ENCODE measurements around the gene ELMO3. TPM values are rescaled to one million over a fixed set of nuclear protein-coding genes. Genes with fewer than 3 reads are reported as not detected.

Gene ELMO3
- total RNA-seq, 6 donors from 2014 or later, result 17.4 to 26.2 (median 24.4) TPM

DNA sequence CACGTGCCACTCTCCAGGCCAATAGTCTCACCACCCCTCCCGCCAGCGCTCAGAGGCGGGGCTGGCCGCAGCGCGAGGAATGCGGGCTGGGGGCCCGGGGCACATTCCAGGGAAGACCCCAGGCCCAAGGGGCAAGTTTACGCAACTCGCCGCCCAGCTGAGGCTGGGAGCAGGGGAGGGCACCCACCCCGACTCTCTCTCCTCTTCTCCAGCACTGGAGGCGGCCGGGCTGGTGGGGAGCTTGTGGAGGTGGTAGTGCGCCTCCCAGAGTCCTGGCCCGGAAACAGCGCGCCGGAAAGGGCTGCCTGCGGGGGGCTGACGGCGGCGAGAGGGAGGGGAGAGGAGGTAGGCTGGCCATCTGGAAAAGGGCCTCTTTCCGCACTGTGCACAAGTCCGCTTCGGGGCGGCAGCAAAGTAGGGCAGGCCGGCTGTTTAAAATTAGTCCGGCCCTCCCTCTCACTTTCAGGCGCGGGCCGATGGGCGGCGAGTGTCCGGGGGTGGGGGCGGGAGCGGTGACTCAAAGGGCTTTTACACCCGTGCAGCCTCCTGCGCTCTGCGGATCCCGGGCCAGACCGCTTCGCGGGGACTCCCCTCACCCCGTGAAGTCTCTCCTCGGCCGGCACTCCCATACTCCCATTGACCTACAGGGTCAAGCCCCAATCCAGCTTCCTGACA lies 47.3 kb downstream of the ELMO3 start:
- DNase-seq (peak; percentile 79 to 93), ATAC-seq (ENCODE audit: low FRiP score in 2 of 2) (peak; percentile 68 to 72)
- WGBS, 2 donors, result 0 to 4% methylated on average over 8 to 34 of the region's 48 CpGs
- TF ChIP-seq POLR2A (IDR thresholded peaks at IDR 0.05) (peak in 2 of 4 donors; percentile 42 to 44), POLR2AphosphoS5 (IDR thresholded peaks at IDR 0.05) (peak; percentile 24 to 67), EP300 (IDR thresholded peaks at IDR 0.05) (no peak)
- TF ChIP-seq, protein P1, sequence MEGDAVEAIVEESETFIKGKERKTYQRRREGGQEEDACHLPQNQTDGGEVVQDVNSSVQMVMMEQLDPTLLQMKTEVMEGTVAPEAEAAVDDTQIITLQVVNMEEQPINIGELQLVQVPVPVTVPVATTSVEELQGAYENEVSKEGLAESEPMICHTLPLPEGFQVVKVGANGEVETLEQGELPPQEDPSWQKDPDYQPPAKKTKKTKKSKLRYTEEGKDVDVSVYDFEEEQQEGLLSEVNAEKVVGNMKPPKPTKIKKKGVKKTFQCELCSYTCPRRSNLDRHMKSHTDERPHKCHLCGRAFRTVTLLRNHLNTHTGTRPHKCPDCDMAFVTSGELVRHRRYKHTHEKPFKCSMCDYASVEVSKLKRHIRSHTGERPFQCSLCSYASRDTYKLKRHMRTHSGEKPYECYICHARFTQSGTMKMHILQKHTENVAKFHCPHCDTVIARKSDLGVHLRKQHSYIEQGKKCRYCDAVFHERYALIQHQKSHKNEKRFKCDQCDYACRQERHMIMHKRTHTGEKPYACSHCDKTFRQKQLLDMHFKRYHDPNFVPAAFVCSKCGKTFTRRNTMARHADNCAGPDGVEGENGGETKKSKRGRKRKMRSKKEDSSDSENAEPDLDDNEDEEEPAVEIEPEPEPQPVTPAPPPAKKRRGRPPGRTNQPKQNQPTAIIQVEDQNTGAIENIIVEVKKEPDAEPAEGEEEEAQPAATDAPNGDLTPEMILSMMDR (IDR thresholded peaks at IDR 0.05), result peak in 5 of 6 experiments; percentile 21 to 52 (median 33)
- peak overlapping the region; percentile 60 to 99 (median 94) for H3K4me3 ChIP-seq
- peaks cover 63 to 71% (median 66%) of the 10 kb centered on the region in 4 donors for H3K4me1 ChIP-seq
- no peaks in the 10 kb centered on the region for H3K9me3 ChIP-seq
- no peaks in the 10 kb centered on the region for H3K36me3 ChIP-seq
- peaks cover 0 to 6% (median 3%) of the 10 kb centered on the region in 4 donors for H3K27me3 ChIP-seq
- peak overlapping the region; percentile 93 to 96 (median 95) for H3K27ac ChIP-seq

DNA sequence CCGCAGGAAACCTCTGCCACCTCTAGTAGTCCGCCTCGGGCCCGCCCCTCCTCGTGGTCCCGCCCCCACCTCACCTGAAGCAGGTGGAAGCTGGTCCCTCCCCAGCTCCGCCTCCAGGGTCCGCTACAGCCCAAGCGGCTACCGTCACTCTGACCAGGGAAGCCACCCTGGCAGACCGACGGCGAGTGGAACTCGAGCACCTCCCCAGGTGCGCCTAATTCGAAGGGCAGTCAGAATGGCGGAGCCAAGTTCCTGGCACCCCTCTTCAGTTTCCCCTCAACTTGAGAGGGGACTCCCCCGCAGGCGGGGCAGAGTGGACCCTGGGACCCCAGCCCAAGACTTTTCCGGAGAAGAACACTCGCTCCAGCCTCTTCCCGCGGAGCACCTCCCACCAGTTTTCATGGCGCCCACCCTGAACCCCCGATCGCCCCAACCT lies 47.8 kb downstream of the ELMO3 start:
- Histone ChIP-seq H3K27me3 (peaks cover 0 to 6% (median 3%) of the 10 kb centered on the region in 4 donors), H3K27ac (peak overlapping the region; percentile 93 to 96 (median 95)), H3K4me3 (peak overlapping the region; percentile 60 to 99 (median 94)), H3K9me3 (no peaks in the 10 kb centered on the region), H3K4me1 (peaks cover 57 to 65% (median 61%) of the 10 kb centered on the region in 4 donors), H3K36me3 (no peaks in the 10 kb centered on the region)
- 0 to 1% methylated on average over 11 to 25 of the region's 26 CpGs for WGBS, 2 donors
- TF ChIP-seq POLR2A (IDR thresholded peaks at IDR 0.05) (no peak), POLR2AphosphoS5 (IDR thresholded peaks at IDR 0.05) (peak in 1 of 2 donors; percentile 72)
- TF ChIP-seq, protein P1 (IDR thresholded peaks at IDR 0.05), result peak in 1 of 6 experiments; percentile 7
- peak; percentile 22 to 87 for ATAC-seq (ENCODE audit: low FRiP score in 2 of 2)
- DNase-seq, result peak; percentile 95 to 96

DNA sequence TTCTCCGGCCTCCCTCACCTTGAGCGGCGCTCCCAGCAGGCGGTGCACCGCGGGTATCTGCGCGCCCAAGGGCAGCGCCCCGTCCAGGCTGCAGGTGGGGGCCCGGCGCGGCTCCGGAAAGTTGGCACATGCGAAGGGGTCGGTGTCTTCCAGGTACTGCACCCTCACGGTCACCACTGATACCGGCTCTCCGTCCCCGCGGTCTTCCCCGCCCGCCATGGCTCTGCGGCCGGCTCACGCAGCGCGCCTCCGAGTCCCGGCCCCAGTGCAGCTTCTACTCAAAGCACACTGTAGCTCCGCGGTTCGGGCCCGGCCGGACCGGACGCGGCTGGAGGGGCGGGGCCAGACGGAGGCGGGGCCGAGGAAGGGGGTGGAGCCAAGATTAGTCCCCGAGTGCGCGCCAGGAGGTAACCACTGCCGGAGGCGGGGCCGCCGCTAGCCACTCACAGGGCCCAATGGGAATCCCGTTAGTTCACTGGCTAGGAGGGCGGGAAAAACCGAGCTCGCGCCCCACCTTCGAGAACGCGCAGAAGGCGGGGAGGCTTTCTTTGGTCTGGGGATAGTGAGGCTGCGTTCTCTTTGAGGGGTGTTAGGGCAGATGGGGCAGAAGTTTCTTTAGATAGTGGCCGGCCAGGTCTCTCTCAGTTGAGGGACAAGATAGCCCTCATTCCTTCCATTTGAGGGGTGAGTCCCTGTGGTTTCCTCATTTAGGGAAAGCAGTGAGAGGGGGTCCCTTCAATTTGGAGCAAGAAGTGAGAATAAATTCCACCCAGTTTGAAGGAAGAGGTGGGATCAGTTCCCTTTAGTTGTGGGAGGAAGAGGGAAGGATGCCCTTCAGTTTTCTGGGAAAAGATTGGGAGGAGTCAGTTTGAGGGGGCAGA lies 48.5 kb downstream of the ELMO3 start, which contains the start of gene FHOD1:
TSS of gene FHOD1 (minus strand) at position 290 of the 881 bp plus-strand sequence. CDS start at position 219, 71 bp downstream.
- ATAC-seq (ENCODE audit: low FRiP score in 2 of 2) (peak; percentile 92 to 94), DNase-seq (peak; percentile 99 to 100)
- H3K4me1 ChIP-seq, result peaks cover 51 to 58% (median 54%) of the 10 kb centered on the region in 4 donors
- WGBS, 2 donors, result 0% methylated on average over 3 to 33 of the region's 60 CpGs
- peak within 1 kb of the TSS; percentile 93 to 96 (median 95) for H3K27ac ChIP-seq
- peaks cover 0 to 6% (median 3%) of the 10 kb centered on the region in 4 donors for H3K27me3 ChIP-seq
- no peaks in the 10 kb centered on the region for H3K9me3 ChIP-seq
- H3K4me3 ChIP-seq, result peak within 1 kb of the TSS; percentile 60 to 99 (median 94)
- H3K36me3 ChIP-seq, result no peaks in the 10 kb centered on the region
- TF ChIP-seq EP300 (IDR thresholded peaks at IDR 0.05) (no peak), POLR2A (IDR thresholded peaks at IDR 0.05) (peak in 2 of 4 donors; percentile 81 to 92), POLR2AphosphoS5 (IDR thresholded peaks at IDR 0.05) (peak; percentile 81 to 92)
- TF ChIP-seq, protein P1 (IDR thresholded peaks at IDR 0.05), result peak in 2 of 6 experiments; percentile 13 to 33

DNA sequence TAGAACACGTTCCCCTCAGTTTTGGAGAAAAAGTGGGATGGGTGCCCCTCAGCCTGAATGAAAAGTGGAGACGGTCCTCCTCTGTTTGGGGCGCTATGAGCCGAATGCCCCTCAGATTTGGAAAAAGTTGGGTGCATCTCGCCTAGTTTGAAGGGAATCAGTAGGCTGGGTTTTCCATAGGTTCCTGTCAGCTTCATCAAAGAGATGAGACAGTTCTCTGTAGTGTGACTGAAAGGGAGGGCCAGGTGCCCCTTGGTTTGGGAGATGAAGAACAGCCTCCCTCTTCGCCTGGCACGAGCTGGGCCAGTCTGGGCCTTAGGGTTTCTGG lies 49.1 kb downstream of the ELMO3 start:
- Histone ChIP-seq H3K27ac (peak overlapping the region in 3 of 4 donors; percentile 38 to 96 (median 95)), H3K4me1 (peaks cover 45 to 52% (median 48%) of the 10 kb centered on the region in 4 donors), H3K4me3 (peak overlapping the region; percentile 49 to 95 (median 60)), H3K36me3 (no peaks in the 10 kb centered on the region), H3K27me3 (peaks cover 0 to 6% (median 3%) of the 10 kb centered on the region in 4 donors), H3K9me3 (no peaks in the 10 kb centered on the region)
- TF ChIP-seq EP300 (IDR thresholded peaks at IDR 0.05), result no peak
- TF ChIP-seq POLR2AphosphoS5 (IDR thresholded peaks at IDR 0.05), result no peak
- TF ChIP-seq, protein P1 (IDR thresholded peaks at IDR 0.05), result no peak
- no peak for TF ChIP-seq POLR2A (IDR thresholded peaks at IDR 0.05)
- DNase-seq (no peak), ATAC-seq (ENCODE audit: low FRiP score in 2 of 2) (no peak)
- WGBS, 2 donors, result 8 to 13% methylated on average over 5 to 7 of the region's 7 CpGs

All from upper lobe of left lung (tissue), 6 donors.